GM20000 (cell line): ENCODE data around the gene UBAC1.

Experiments used
- DNase-seq: peaks from one replicate; pipeline ENCODE4 v3.0.0; 2012; ENCODE audit warnings: low spot score
- CTCF ChIP-seq: IDR thresholded peaks from 2 replicates; pipeline ENCODE4 v1.5.1; 2012; ENCODE audit warnings: mild to moderate bottlenecking, control low read depth; ENCODE audit errors: extremely low read depth, missing control alignments

UBAC1 gene

GRCh38 chr9:136007276-136007933 lies 46.2 kb upstream of the UBAC1 start:
- no peak for TF ChIP-seq CTCF
- DNase-seq = no peak

- no peak for DNase-seq
- TF ChIP-seq CTCF = no peak
These were observed 45.0 kb upstream of the UBAC1 start for GRCh38 chr9:136006169-136006568.

- DNase-seq = no peak
- TF ChIP-seq CTCF = no peak
These were observed 43.5 kb upstream of the UBAC1 start for GRCh38 chr9:136004712-136005111.

- no peak for DNase-seq
- TF ChIP-seq CTCF = no peak
These were observed 43.0 kb upstream of the UBAC1 start for GRCh38 chr9:136004219-136004618.

- DNase-seq = no peak
- no peak for TF ChIP-seq CTCF
These were observed 42.4 kb upstream of the UBAC1 start for GRCh38 chr9:136003411-136004218.

GRCh38 chr9:136002881-136003280 lies 41.7 kb upstream of the UBAC1 start:
- TF ChIP-seq CTCF = no peak
- no peak for DNase-seq

- TF ChIP-seq CTCF = no peak
These were observed 41.0 kb upstream of the UBAC1 start for GRCh38 chr9:136002215-136002614.

More at GRCh38 chr9:136002215-136002614, 41.0 kb upstream of the UBAC1 start:
- DNase-seq = no peak
